OCI-LY1 (cell line): ENCODE data around the gene EDEM1.

ENCODE experiments used
- H2AFZ ChIP-seq: fragments of 200-600 bp; sonication (generic), shearing (Covaris generic); 2 replicates; pipeline ENCODE4 v1.6.0; 2014; ENCODE audit warnings: antibody characterized with exemption, mild to moderate bottlenecking, low read length
- H3F3A ChIP-seq: fragments of 200-600 bp; sonication (generic), shearing (Covaris generic); 2 replicates; pipeline ENCODE4 v1.6.0; 2014; ENCODE audit warnings: mild to moderate bottlenecking, antibody characterized with exemption, low read length, moderate library complexity; ENCODE audit not compliant: insufficient read depth
- H3K27ac ChIP-seq: fragments of 200-600 bp; sonication (generic); 2 replicates; pipeline ENCODE4 v1.5.1; 2014; ENCODE audit warnings: low read length, mixed run types, mild to moderate bottlenecking, low read depth; ENCODE audit not compliant: poor library complexity, severe bottlenecking
- H3K27me3 ChIP-seq: fragments of 200-600 bp; sonication (generic); 2 replicates; pipeline ENCODE4 v1.6.0; 2014; ENCODE audit warnings: antibody characterized with exemption, mild to moderate bottlenecking, low read length, moderate library complexity; ENCODE audit not compliant: insufficient read depth
- H3K36me3 ChIP-seq: fragments of 200-600 bp; sonication (generic); 2 replicates; pipeline ENCODE4 v1.6.1; 2014; ENCODE audit warnings: mild to moderate bottlenecking, antibody characterized with exemption, low read length, moderate library complexity, mixed read lengths; ENCODE audit not compliant: insufficient read depth
- H3K4me1 ChIP-seq: fragments of 200-600 bp; sonication (generic); 2 replicates; pipeline ENCODE4 v1.5.1; 2014; ENCODE audit warnings: mild to moderate bottlenecking, low read length, moderate library complexity; ENCODE audit not compliant: insufficient read depth, severe bottlenecking
- H3K4me2 ChIP-seq: fragments of 200-600 bp; sonication (generic), shearing (Covaris generic); 2 replicates; pipeline ENCODE4 v1.6.1; 2014; ENCODE audit warnings: low read length
- H3K4me3 ChIP-seq: fragments of 200-600 bp; sonication (generic); 2 replicates; pipeline ENCODE4 v1.5.1; 2014; ENCODE audit warnings: low read length, low read depth, mild to moderate bottlenecking, mixed read lengths; ENCODE audit not compliant: poor library complexity, severe bottlenecking
- H3K79me2 ChIP-seq: fragments of 200-600 bp; shearing (Covaris generic); 2 replicates; pipeline ENCODE4 v1.6.1; 2016; ENCODE audit warnings: mixed run types, low read length, mixed read lengths; ENCODE audit not compliant: insufficient read depth
- H3K9ac ChIP-seq: fragments of 200-600 bp; sonication (generic), shearing (Covaris generic); 2 replicates; pipeline ENCODE4 v1.6.1; 2014; ENCODE audit warnings: mild to moderate bottlenecking, low read length, mixed read lengths
- H3K9me2 ChIP-seq: fragments of 200-600 bp; sonication (generic), shearing (Covaris generic); 2 replicates; pipeline ENCODE4 v1.6.1; 2014; ENCODE audit warnings: low read depth, mild to moderate bottlenecking, low read length, mixed read lengths
- H3K9me3 ChIP-seq: fragments of 200-600 bp; shearing (Covaris generic); 2 replicates; pipeline ENCODE4 v1.6.1; 2014; ENCODE audit warnings: low read length, mixed read lengths
- H4K20me1 ChIP-seq: fragments of 200-600 bp; sonication (generic), shearing (Covaris generic); 2 replicates; pipeline ENCODE4 v1.6.0; 2016; ENCODE audit warnings: mild to moderate bottlenecking, low read length; ENCODE audit not compliant: insufficient read depth
- EZH2 ChIP-seq: fragments of 200-600 bp; sonication (generic), shearing (Covaris generic); IDR thresholded peaks from 2 replicates; pipeline ENCODE4 v1.8.0; 2017; ENCODE audit warnings: borderline replicate concordance, mixed run types, mild to moderate bottlenecking, antibody characterized with exemption, low read length, moderate library complexity, mixed read lengths
- TF ChIP-seq, protein P1 (sequence below): fragments of 200-600 bp; sonication (generic), shearing (Covaris generic); IDR thresholded peaks from 2 replicates; pipeline ENCODE4 v1.5.1; 2017; ENCODE audit warnings: mild to moderate bottlenecking, antibody characterized with exemption, low read length, moderate library complexity, mixed read lengths

The EDEM1 gene

DNA sequence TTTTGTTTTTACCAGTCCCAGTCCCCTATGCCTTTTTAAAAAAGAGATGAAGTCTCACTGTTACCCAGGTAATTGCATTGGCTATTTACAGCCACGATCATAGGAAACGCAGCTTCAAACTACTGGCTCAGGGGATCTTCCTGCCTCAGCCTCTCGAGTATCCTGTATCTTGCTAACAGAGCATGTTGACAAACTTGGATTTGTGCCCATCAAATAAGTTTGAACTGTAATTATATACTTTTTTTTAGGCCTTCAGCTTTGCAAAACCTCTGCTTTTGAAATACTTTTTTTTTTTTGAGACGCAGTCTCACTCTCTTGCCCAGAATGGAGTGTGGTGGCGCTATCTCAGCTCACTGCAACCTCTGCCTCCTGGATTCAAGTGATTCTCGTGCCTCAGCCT, 3.0 kb upstream of the EDEM1 start:
- Histone ChIP-seq H3K4me3 (no peak overlapping the region), H3K79me2 (peaks cover 19% of the 10 kb centered on the region), H3K27ac (peak overlapping the region; percentile 99), H3K9ac (peak overlapping the region; percentile 2; the same call in 1 of the 2 replicates), H3K4me2 (peak overlapping the region; percentile 21), H3F3A (no peaks in the 10 kb centered on the region), H3K9me2 (no peaks in the 10 kb centered on the region), H3K4me1 (peaks cover 74% of the 10 kb centered on the region), H2AFZ (no peak overlapping the region), H3K27me3 (no peaks in the 10 kb centered on the region), H4K20me1 (no peaks in the 10 kb centered on the region), H3K36me3 (peaks cover 15% of the 10 kb centered on the region; the same call in 1 of the 2 replicates), H3K9me3 (no peaks in the 10 kb centered on the region)
- TF ChIP-seq, protein P1, sequence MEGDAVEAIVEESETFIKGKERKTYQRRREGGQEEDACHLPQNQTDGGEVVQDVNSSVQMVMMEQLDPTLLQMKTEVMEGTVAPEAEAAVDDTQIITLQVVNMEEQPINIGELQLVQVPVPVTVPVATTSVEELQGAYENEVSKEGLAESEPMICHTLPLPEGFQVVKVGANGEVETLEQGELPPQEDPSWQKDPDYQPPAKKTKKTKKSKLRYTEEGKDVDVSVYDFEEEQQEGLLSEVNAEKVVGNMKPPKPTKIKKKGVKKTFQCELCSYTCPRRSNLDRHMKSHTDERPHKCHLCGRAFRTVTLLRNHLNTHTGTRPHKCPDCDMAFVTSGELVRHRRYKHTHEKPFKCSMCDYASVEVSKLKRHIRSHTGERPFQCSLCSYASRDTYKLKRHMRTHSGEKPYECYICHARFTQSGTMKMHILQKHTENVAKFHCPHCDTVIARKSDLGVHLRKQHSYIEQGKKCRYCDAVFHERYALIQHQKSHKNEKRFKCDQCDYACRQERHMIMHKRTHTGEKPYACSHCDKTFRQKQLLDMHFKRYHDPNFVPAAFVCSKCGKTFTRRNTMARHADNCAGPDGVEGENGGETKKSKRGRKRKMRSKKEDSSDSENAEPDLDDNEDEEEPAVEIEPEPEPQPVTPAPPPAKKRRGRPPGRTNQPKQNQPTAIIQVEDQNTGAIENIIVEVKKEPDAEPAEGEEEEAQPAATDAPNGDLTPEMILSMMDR: peak; percentile 25; the same call in 1 of the 2 replicates
- no peak for TF ChIP-seq EZH2

DNA sequence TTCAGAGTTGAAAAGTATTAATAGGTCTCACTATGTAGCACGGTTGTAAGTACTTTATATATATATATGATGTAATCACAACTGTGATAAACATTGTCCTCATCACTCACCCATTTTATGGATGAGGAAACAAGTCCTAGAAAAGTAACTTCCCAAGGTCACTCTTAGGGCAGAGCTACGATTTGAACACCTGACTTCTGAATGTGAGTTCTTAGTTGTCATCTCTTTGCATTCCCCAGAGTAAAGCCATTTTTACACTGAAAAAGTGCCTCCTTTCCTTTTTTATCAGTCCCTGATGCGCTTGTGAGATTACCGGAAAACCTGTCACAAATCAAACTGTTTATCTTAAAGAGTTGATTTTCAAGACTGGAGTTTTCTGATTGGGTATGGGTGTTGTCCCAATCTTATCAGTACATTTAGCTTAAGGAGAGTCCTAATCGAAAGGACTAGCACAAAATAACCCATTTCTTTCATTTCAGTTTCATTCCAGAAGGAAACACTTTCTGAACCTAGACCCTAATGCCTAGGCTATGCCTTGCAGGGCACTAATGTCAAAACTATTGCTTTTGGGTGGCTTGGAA, 2.3 kb upstream of the EDEM1 start:
- no peaks in the 10 kb centered on the region for H4K20me1 ChIP-seq
- peak overlapping the region; percentile 99 for H3K27ac ChIP-seq
- no peaks in the 10 kb centered on the region for H3K9me3 ChIP-seq
- peaks cover 9% of the 10 kb centered on the region; the same call in 1 of the 2 replicates for H3K36me3 ChIP-seq
- peaks cover 26% of the 10 kb centered on the region for H3K79me2 ChIP-seq
- no peaks in the 10 kb centered on the region for H3F3A ChIP-seq
- H3K4me1 ChIP-seq: peaks cover 70% of the 10 kb centered on the region
- no peaks in the 10 kb centered on the region for H3K9me2 ChIP-seq
- H3K27me3 ChIP-seq: no peaks in the 10 kb centered on the region
- H3K4me2 ChIP-seq: peak overlapping the region; percentile 92
- peak overlapping the region; percentile 0 for H3K4me3 ChIP-seq
- TF ChIP-seq, protein P1: no peak
- no peak for TF ChIP-seq EZH2
- no peak overlapping the region for H2AFZ ChIP-seq
- H3K9ac ChIP-seq: peak overlapping the region; percentile 71

DNA sequence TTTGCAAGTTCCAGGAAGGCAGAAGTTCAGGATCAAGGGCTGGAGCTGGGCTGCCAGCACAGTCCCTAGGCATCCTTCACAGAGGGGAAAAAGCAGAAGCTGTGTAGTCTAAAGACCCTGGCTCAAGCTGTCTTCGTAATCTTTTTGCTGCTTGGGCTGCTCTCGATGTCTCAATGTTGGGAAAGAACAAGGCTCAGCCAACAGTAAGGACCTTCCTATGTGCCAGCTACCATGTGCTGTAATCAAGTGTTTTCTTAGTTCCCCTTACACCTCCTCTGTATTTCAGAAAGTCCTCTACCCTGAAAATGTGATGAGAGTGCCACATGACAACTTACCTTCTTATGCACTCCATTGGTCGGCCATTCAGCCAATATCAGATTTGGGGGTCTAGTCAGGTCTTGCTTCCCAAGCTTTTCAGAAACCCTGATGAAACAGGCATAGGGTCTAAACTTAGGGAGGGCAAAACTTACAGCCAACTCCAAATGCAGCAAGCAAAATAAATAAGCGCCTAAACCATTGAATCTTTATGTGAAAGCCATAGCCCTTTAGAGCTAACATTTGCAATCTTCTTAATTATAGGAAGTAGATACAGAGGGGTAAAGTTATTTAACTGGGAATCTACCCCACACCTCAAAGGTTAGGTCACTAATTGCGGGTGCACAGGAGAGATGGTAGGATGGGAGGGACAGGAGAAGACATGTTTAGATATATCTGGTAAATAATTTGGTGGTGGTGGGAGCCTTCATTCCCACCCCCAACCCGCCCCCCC, 1.2 kb upstream of the EDEM1 start:
- H3F3A ChIP-seq: no peaks in the 10 kb centered on the region
- no peak for TF ChIP-seq EZH2
- TF ChIP-seq, protein P1: no peak
- no peaks in the 10 kb centered on the region for H3K27me3 ChIP-seq
- H3K4me2 ChIP-seq: peak overlapping the region; percentile 92
- H3K36me3 ChIP-seq: peaks cover 4% of the 10 kb centered on the region; the same call in 1 of the 2 replicates
- no peaks in the 10 kb centered on the region for H3K9me3 ChIP-seq
- no peaks in the 10 kb centered on the region for H3K9me2 ChIP-seq
- peaks cover 69% of the 10 kb centered on the region for H3K4me1 ChIP-seq
- peaks cover 37% of the 10 kb centered on the region for H3K79me2 ChIP-seq
- H2AFZ ChIP-seq: no peak overlapping the region
- no peaks in the 10 kb centered on the region for H4K20me1 ChIP-seq
- peak overlapping the region; percentile 99 for H3K27ac ChIP-seq
- H3K4me3 ChIP-seq: peak overlapping the region; percentile 99
- H3K9ac ChIP-seq: peak overlapping the region; percentile 71
